Spleen (tissue), 11 donors: ENCODE results near the gene P2RY6. TPM values are rescaled to one million over a fixed set of nuclear protein-coding genes. Genes with fewer than 3 reads are reported as not detected.

ENCODE experiments used
- DNase-seq: peaks from one replicate; pipeline ENCODE4 v3.0.0-alpha.2; 2020
- H3K27ac ChIP-seq, 8 donors: fragments of 200-600 bp; sonication (generic) in 7 of 8; 1 replicate in 4 of 8; 2 replicates in 4 of 8; pipeline versions ENCODE4 v1.5.0 to v1.8.0; 2016 to 2021; ENCODE audit warnings: inconsistent platforms in 4 of 8, mild to moderate bottlenecking in 4 of 8, moderate library complexity in 1 of 8
- H3K27me3 ChIP-seq, 7 donors: fragments of 200-600 bp; sonication (generic) in 6 of 7; replicated peaks in 1 of 7; 1 replicate in 4 of 7; 2 replicates in 3 of 7; pipeline versions ENCODE4 v1.5.0 to v1.8.0; 2016 to 2021; ENCODE audit warnings: inconsistent platforms in 3 of 7, mild to moderate bottlenecking in 1 of 7
- H3K36me3 ChIP-seq, 6 donors: fragments of 200-600 bp; sonication (generic) in 5 of 6; 1 replicate in 4 of 6; 2 replicates in 2 of 6; pipeline versions ENCODE4 v1.5.0 to v1.8.0; 2016 to 2021; ENCODE audit warnings: inconsistent platforms in 2 of 6
- H3K4me1 ChIP-seq, 6 donors: fragments of 200-600 bp; sonication (generic) in 5 of 6; 1 replicate in 3 of 6; 2 replicates in 3 of 6; pipeline versions ENCODE4 v1.5.0 to v1.8.0; 2016 to 2021; ENCODE audit warnings: inconsistent platforms in 3 of 6
- H3K4me3 ChIP-seq, 8 donors: fragments of 200-600 bp; sonication (generic) in 7 of 8; 1 replicate in 4 of 8; 2 replicates in 4 of 8; pipeline versions ENCODE4 v1.5.0 to v1.8.0; 2016 to 2021; ENCODE audit warnings: inconsistent platforms in 4 of 8, mild to moderate bottlenecking in 4 of 8, moderate library complexity in 2 of 8
- H3K9me3 ChIP-seq, 8 donors: fragments of 200-600 bp; sonication (generic) in 7 of 8; 1 replicate in 4 of 8; 2 replicates in 4 of 8; pipeline versions ENCODE4 v1.5.0 to v1.8.0; 2016 to 2021; ENCODE audit warnings: inconsistent platforms in 4 of 8
- CTCF ChIP-seq, 11 experiments: fragments of 200-600 bp in 7 of 11; fragments of 450-650 bp in 4 of 11; sonication (generic) in 4 of 11; IDR thresholded peaks in 8 of 11; conservative IDR thresholded peaks in 3 of 11; 1 replicate in 7 of 11; 2 replicates in 4 of 11; pipeline versions ENCODE4 v1.4.0 to v1.8.0; 2016 to 2021; ENCODE audit warnings: antibody characterized with exemption in 11 of 11, inconsistent platforms in 4 of 11, mild to moderate bottlenecking in 1 of 11
- POLR2A ChIP-seq, 3 donors: fragments of 450-650 bp; IDR thresholded peaks; one replicate each; pipeline ENCODE4 v1.5.1; 2017; ENCODE audit warnings: antibody characterized with exemption in 3 of 3, mild to moderate bottlenecking in 1 of 3
- POLR2AphosphoS5 ChIP-seq, 3 donors: sonication (generic); formaldehyde crosslinking; IDR thresholded peaks; one replicate each; pipeline ENCODE4 v1.5.1; 2017; ENCODE audit warnings: antibody characterized with exemption in 3 of 3
- WGBS, 5 donors: extraction: QIAGEN DNeasy Blood & Tissue Kit in 3 of 5; methylation state at CpG; one replicate each; pipeline versions ENCODE4 v1.1.5 to v1.1.7; 2013 to 2018; 5-methylcytosine and 5-hydroxymethylcytosine counted together
- intact Hi-C: fragments of 100-400 bp; cut with DNase I; formaldehyde crosslinking; loops from one replicate; pipeline ENCODE4 v1.15.0; 2023; ENCODE audit warnings: low total_unique reads
- polyA plus RNA-seq, 3 donors: library from polyadenylated mRNA; stranded (reverse); fragments of 200-250 nt; gene quantifications; one replicate each; pipeline ENCODE4 v1.2.1, GENCODE V29; 2013
- total RNA-seq, 7 donors: library from RNA; depleted of rRNA in 3 of 7; stranded (reverse); fragments of >200 nt in 3 of 7; fragmentation: NEBNext Ultra II Directional in 4 of 7; extraction: Animal tissue kit (Norgen Biotek cat#: 25700) in 4 of 7; gene quantifications; one replicate each; pipeline versions ENCODE4 v1.1.0 to v1.2.1, GENCODE V29; 2016 to 2021
- donor health status: healthy with polysubstance abuse.
- donor health status: DM: no; HTN: no; CAD: no; lungs with moderate emphysema.
- donor health status: DM: no; HTN: no; CAD: no.
- donor health status: Bipolar disorder and iron deficiency.
- donor health status: healthy.
- donor health status: DM: no; HTN: no; CAD: no.
- donor health status: DM: yes; HTN: yes; CAD: no.

The P2RY6 gene
- total and polyA plus RNA-seq, 10 donors: 8.2 to 109 (median 56.9) TPM

GRCh38 chr11:73240190-73240781, 31.9 kb upstream of the P2RY6 start:
- peak; percentile 66 for DNase-seq

GRCh38 chr11:73241300-73241699, 30.8 kb upstream of the P2RY6 start:
- Histone ChIP-seq H3K27me3 (no peaks in the 10 kb centered on the region), H3K4me3 (no peak overlapping the region), H3K36me3 (no peaks in the 10 kb centered on the region), H3K9me3 (no peaks in the 10 kb centered on the region), H3K27ac (peak overlapping the region in 1 of 8 donors; percentile 70), H3K4me1 (peaks cover 10 to 98% (median 55%) of the 10 kb centered on the region in 6 donors)
- intact Hi-C loops: loop anchor here (5.0 kb wide), 1 partner anchor 54 kb away; no protein-coding TSS in a partner anchor
- 92 to 97% (median 93%) methylated on average over 4 of the region's 4 CpGs for WGBS, 5 donors
- TF ChIP-seq CTCF (IDR thresholded peaks at IDR 0.05 in 8 of 11, conservative IDR thresholded peaks at IDR 0.05 in 3 of 11): no peak
- no peak for TF ChIP-seq POLR2AphosphoS5 (IDR thresholded peaks at IDR 0.05)
- DNase-seq: peak; percentile 42

More at GRCh38 chr11:73240190-73240781, 31.9 kb upstream of the P2RY6 start:
- 47 to 70% (median 60%) methylated on average over 4 of the region's 4 CpGs for WGBS, 5 donors
- Histone ChIP-seq H3K27me3 (no peaks in the 10 kb centered on the region), H3K4me3 (no peak overlapping the region), H3K4me1 (peaks cover 10 to 98% (median 53%) of the 10 kb centered on the region in 6 donors), H3K36me3 (peaks cover 0 to 6% (median 0%) of the 10 kb centered on the region in 6 donors), H3K9me3 (no peaks in the 10 kb centered on the region), H3K27ac (peak overlapping the region in 4 of 8 donors; percentile 35 to 70 (median 43))
- peak in 2 of 3 donors; percentile 2 to 28 for TF ChIP-seq POLR2AphosphoS5 (IDR thresholded peaks at IDR 0.05)
- no peak for TF ChIP-seq CTCF (IDR thresholded peaks at IDR 0.05 in 8 of 11, conservative IDR thresholded peaks at IDR 0.05 in 3 of 11)
- intact Hi-C loops: loop anchor here (5.0 kb wide), 1 partner anchor 53 kb away; no protein-coding TSS in a partner anchor

- 13 to 27% (median 23%) methylated on average over 10 to 12 of the region's 12 CpGs for WGBS, 5 donors
- TF ChIP-seq CTCF (IDR thresholded peaks at IDR 0.05 in 8 of 11, conservative IDR thresholded peaks at IDR 0.05 in 3 of 11) (peak; percentile 75 to 96 (median 90)), POLR2AphosphoS5 (IDR thresholded peaks at IDR 0.05) (peak; percentile 43 to 72 (median 64)), POLR2A (IDR thresholded peaks at IDR 0.05) (no peak)
- no peaks in the 10 kb centered on the region for H3K9me3 ChIP-seq
- no peaks in the 10 kb centered on the region for H3K36me3 ChIP-seq
- intact Hi-C loops: loop anchor here (5.0 kb wide), 1 partner anchor 55 kb away; no protein-coding TSS in a partner anchor
- peak; percentile 94 for DNase-seq
- peak overlapping the region in 1 of 8 donors; percentile 46 for H3K4me3 ChIP-seq
- H3K4me1 ChIP-seq: peaks cover 8 to 86% (median 47%) of the 10 kb centered on the region in 6 donors
- H3K27me3 ChIP-seq: no peaks in the 10 kb centered on the region
- peak overlapping the region in 5 of 8 donors; percentile 12 to 61 (median 27) for H3K27ac ChIP-seq
These were observed 29.7 kb upstream of the P2RY6 start for GRCh38 chr11:73242251-73243092.
